Esophagus muscularis mucosa (tissue), 4 donors: ENCODE measurements around the gene ANKRD49. TPM values are rescaled to one million over a fixed set of nuclear protein-coding genes. Genes with fewer than 3 reads are reported as not detected.

Experiments used
- DNase-seq: peaks from one replicate; pipeline ENCODE4 v3.0.0-alpha.2; 2017; ENCODE audit errors: extremely low spot score
- H3K27ac ChIP-seq, 4 donors: fragments of 200-600 bp; sonication (generic); replicated peaks in 1 of 4; 1 replicate in 3 of 4; 2 replicates in 1 of 4; pipeline ENCODE4 v1.5.1; 2016 to 2019; ENCODE audit warnings: mild to moderate bottlenecking in 1 of 4
- H3K27me3 ChIP-seq, 4 donors: fragments of 200-600 bp; sonication (generic); one replicate each; pipeline versions ENCODE4 v1.5.1 to v1.6.0; 2016 to 2019
- H3K36me3 ChIP-seq, 4 donors: fragments of 200-600 bp; sonication (generic); one replicate each; pipeline ENCODE4 v1.5.1; 2016 to 2019
- H3K4me1 ChIP-seq, 4 donors: fragments of 200-600 bp; sonication (generic); one replicate each; pipeline ENCODE4 v1.5.1; 2016 to 2019
- H3K4me3 ChIP-seq, 4 donors: fragments of 200-600 bp; sonication (generic); 1 replicate in 2 of 4; 2 replicates in 2 of 4; pipeline ENCODE4 v1.5.1; 2016 to 2019; ENCODE audit warnings: mild to moderate bottlenecking in 4 of 4, moderate library complexity in 1 of 4
- H3K9me3 ChIP-seq, 4 donors: fragments of 200-600 bp; sonication (generic); 1 replicate in 3 of 4; 2 replicates in 1 of 4; pipeline ENCODE4 v1.5.1; 2016 to 2019
- EP300 ChIP-seq: sonication (generic); formaldehyde crosslinking; IDR thresholded peaks from one replicate; pipeline ENCODE4 v1.6.1; 2017; ENCODE audit warnings: antibody characterized with exemption
- POLR2A ChIP-seq: fragments of 450-650 bp; IDR thresholded peaks from one replicate; pipeline ENCODE4 v1.6.1; 2017; ENCODE audit warnings: antibody characterized with exemption, moderate library complexity, mild to moderate bottlenecking, low read depth
- POLR2AphosphoS5 ChIP-seq, 2 donors: sonication (generic); formaldehyde crosslinking; IDR thresholded peaks; one replicate each; pipeline ENCODE4 v1.6.1; 2017; ENCODE audit warnings: antibody characterized with exemption in 2 of 2
- WGBS: methylation state at CpG from one replicate; pipeline ENCODE4 v1.1.5; 2018; 5-methylcytosine and 5-hydroxymethylcytosine counted together
- intact Hi-C: fragments of 100-400 bp; cut with DNase I; formaldehyde crosslinking; loops from one replicate; pipeline ENCODE4 v1.15.1; 2023
- total RNA-seq, 4 donors: library from RNA; depleted of rRNA; stranded (reverse); fragments of >200 nt; gene quantifications; one replicate each; pipeline versions ENCODE4 v1.1.0 to v1.2.1, GENCODE V29; 2016
- TF ChIP-seq, protein P1 (sequence below), 3 experiments: fragments of 200-600 bp in 2 of 3; fragments of 450-650 bp in 1 of 3; sonication (generic) in 2 of 3; IDR thresholded peaks; one replicate each; pipeline ENCODE4 v1.5.1; 2017 to 2019; ENCODE audit warnings: antibody characterized with exemption in 3 of 3, mild to moderate bottlenecking in 2 of 3, moderate library complexity in 1 of 3

ANKRD49 gene
- total RNA-seq, 4 donors from 2014 or later: 16.2 to 20.8 (median 18.0) TPM

DNA sequence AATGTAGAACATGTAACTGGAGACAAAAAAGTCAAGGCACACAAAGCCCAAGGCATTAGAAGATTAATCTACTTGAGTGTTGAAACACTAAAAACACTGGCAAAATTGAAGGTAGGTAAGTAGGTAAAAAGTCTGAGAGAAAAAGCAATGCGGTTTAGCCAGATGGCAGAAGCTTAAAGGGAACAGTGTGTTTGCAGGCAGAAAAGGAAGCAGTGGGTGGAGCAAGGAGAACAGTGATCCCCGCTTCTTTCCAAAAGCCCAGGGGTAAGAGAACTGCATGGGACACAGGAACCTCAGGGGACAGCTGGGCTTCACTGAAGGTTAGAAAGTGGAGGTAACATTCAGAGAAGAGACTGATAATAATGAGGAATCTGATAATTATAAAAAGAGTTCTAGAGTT lies 16.2 kb upstream of the ANKRD49 start:
- no peak for DNase-seq
- TF ChIP-seq, protein P1, sequence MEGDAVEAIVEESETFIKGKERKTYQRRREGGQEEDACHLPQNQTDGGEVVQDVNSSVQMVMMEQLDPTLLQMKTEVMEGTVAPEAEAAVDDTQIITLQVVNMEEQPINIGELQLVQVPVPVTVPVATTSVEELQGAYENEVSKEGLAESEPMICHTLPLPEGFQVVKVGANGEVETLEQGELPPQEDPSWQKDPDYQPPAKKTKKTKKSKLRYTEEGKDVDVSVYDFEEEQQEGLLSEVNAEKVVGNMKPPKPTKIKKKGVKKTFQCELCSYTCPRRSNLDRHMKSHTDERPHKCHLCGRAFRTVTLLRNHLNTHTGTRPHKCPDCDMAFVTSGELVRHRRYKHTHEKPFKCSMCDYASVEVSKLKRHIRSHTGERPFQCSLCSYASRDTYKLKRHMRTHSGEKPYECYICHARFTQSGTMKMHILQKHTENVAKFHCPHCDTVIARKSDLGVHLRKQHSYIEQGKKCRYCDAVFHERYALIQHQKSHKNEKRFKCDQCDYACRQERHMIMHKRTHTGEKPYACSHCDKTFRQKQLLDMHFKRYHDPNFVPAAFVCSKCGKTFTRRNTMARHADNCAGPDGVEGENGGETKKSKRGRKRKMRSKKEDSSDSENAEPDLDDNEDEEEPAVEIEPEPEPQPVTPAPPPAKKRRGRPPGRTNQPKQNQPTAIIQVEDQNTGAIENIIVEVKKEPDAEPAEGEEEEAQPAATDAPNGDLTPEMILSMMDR (IDR thresholded peaks at IDR 0.05): no peak
- TF ChIP-seq POLR2A: no peak
- no peak for TF ChIP-seq EP300
- no peak for TF ChIP-seq POLR2AphosphoS5 (IDR thresholded peaks at IDR 0.05)
- Histone ChIP-seq H3K4me3 (no peak overlapping the region), H3K9me3 (no peaks in the 10 kb centered on the region), H3K27ac (no peak overlapping the region), H3K27me3 (no peaks in the 10 kb centered on the region), H3K36me3 (peaks cover 0 to 83% (median 44%) of the 10 kb centered on the region in 4 donors), H3K4me1 (peaks cover 0 to 6% (median 3%) of the 10 kb centered on the region in 4 donors)
- intact Hi-C loops: no loop called here
- 81% methylated on average over 2 of the region's 2 CpGs for WGBS

DNA sequence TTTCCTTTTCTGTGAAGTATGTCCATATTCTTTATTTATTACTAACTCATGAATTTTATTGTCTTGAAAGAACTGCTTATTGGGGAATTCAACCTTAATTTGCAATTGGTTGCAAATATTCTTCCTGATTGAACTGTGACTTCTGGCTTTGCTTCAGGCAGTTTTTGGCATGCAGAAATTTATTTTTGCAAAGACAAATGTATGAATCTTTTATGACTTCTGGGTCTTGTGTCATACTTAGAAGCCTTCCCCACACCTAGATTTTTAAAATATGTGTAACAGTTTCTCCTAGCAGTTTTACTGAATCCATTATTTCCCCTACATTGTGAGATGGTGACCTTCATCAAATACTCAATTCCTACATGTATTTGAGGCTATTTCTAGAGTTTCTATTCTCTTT lies 12.4 kb upstream of the ANKRD49 start:
- peaks cover 10 to 89% (median 59%) of the 10 kb centered on the region in 4 donors for H3K36me3 ChIP-seq
- H3K4me3 ChIP-seq: no peak overlapping the region
- H3K27ac ChIP-seq: no peak overlapping the region
- DNase-seq: no peak
- no peaks in the 10 kb centered on the region for H3K9me3 ChIP-seq
- TF ChIP-seq POLR2A: no peak
- TF ChIP-seq EP300: no peak
- no peak for TF ChIP-seq POLR2AphosphoS5 (IDR thresholded peaks at IDR 0.05)
- TF ChIP-seq, protein P1 (IDR thresholded peaks at IDR 0.05): no peak
- H3K27me3 ChIP-seq: no peaks in the 10 kb centered on the region
- no peaks in the 10 kb centered on the region for H3K4me1 ChIP-seq
- intact Hi-C loops: no loop called here

DNA sequence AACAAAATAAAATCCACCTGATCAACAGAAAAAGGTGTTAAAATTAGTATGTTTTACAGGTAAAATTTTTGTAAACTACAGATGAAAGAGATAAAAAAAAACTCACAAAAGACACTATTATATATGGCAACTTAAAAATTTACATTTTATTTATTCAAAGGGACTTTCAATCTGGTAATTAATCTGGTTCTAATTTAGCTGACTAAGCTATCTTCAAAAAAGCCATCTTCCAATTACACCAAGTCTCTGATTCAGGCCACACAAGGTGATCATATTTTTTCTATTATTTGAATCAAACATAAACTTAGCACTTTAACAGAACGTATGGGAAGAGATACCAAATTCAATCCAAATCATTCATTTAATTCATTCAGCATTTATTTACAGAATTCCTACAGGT lies 7.7 kb upstream of the ANKRD49 start:
- intact Hi-C loops: no loop called here
- no peak overlapping the region for H3K27ac ChIP-seq
- H3K4me3 ChIP-seq: no peak overlapping the region
- whole genome bisulfite sequencing: 81% methylated on average over 1 of the region's 1 CpG
- DNase-seq: no peak
- no peaks in the 10 kb centered on the region for H3K27me3 ChIP-seq
- no peaks in the 10 kb centered on the region for H3K9me3 ChIP-seq
- H3K4me1 ChIP-seq: no peaks in the 10 kb centered on the region
- TF ChIP-seq POLR2AphosphoS5 (IDR thresholded peaks at IDR 0.05): no peak
- H3K36me3 ChIP-seq: peaks cover 24 to 96% (median 64%) of the 10 kb centered on the region in 4 donors

DNA sequence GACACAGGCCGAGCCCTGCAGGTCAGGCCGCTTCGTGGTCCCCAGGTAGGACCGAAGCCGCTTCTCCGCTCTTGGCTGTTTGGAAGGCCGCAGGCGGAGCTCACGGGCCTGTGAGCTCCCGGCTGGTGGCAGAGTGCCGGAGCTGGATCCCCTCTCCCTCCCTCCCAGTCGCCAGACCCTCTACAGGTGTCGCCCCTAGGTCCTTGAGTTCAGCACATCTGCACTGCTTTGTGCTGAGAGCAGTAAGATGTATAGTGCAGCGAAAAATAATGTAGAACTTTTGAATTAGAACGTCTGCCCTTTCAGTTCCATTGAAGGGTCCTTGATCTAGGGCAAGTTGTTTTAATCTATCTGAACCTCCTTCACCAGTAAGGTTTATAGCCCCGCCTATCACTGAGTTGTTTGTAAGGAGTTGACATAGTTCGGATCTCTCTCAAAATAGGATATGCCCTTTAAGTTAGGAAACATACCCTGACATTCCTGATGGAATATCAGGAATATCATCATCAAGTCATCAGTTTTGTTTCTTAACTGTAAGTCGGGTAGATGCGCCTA lies 419 bp downstream of the ANKRD49 start:
- H3K36me3 ChIP-seq: peaks cover 19 to 42% (median 33%) of the 10 kb centered on the region in 4 donors
- peak overlapping the region; percentile 79 to 88 (median 84) for H3K27ac ChIP-seq
- no peak for TF ChIP-seq EP300
- TF ChIP-seq, protein P1 (IDR thresholded peaks at IDR 0.05): no peak
- TF ChIP-seq POLR2AphosphoS5 (IDR thresholded peaks at IDR 0.05): no peak
- TF ChIP-seq POLR2A: no peak
- H3K9me3 ChIP-seq: no peaks in the 10 kb centered on the region
- 5% methylated on average over 17 of the region's 19 CpGs for whole genome bisulfite sequencing
- peaks cover 12 to 35% (median 32%) of the 10 kb centered on the region in 4 donors for H3K4me1 ChIP-seq
- intact Hi-C loops: no loop called here
- peak overlapping the region; percentile 70 to 80 (median 74) for H3K4me3 ChIP-seq
- H3K27me3 ChIP-seq: no peaks in the 10 kb centered on the region
- DNase-seq: no peak

DNA sequence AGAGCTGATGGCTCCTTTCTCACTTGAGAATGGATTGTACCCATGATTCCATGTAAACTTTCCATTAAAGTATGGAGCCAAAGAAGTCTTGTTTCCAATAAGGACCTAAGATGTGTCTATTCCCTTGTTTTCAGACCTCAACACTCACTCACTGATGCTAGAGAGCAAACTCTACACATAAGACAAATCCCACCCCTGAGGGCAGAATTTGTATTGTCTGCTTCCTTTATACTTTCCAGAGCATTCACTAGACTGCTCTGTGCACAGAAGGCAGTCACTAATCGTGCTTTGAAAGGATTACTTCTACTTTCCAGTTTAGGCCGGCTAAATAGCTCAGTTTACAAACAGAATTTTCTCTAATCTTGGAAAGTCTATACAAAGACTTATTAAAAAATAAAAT lies 6.4 kb downstream of the ANKRD49 start:
- intact Hi-C loops: loop anchor here (5.0 kb wide), 1 partner anchor 603 kb away; no protein-coding TSS in a partner anchor
- H3K4me3 ChIP-seq: no peak overlapping the region
- no peak for TF ChIP-seq POLR2A
- H3K9me3 ChIP-seq: no peaks in the 10 kb centered on the region
- no peaks in the 10 kb centered on the region for H3K27me3 ChIP-seq
- H3K36me3 ChIP-seq: peaks cover 24 to 63% (median 39%) of the 10 kb centered on the region in 4 donors
- no peak overlapping the region for H3K27ac ChIP-seq
- no peak for DNase-seq
- 84% methylated on average over 2 of the region's 2 CpGs for WGBS
- peaks cover 3 to 8% (median 7%) of the 10 kb centered on the region in 4 donors for H3K4me1 ChIP-seq

DNA sequence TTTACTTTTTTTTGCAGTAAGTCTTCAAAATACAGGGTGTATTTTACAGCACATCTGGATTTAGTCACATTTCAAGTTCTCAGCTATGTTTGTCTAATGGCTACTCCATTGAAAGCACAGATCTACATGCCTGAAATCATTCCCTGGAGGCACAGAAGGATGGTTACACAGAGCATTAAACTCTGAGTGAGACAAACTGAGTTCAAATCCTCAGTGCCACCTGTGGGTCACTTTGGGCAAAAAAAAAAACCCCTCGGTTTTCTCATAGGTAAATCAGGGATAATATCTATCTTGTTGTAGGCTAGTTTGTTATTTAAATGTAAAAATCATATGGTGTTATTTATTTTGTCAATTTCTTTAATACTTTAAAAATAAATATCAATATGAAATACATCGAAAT lies 7.7 kb downstream of the ANKRD49 start:
- 71% methylated on average over 2 of the region's 2 CpGs for WGBS
- no peak overlapping the region for H3K27ac ChIP-seq
- TF ChIP-seq EP300 (no peak), POLR2A (no peak), POLR2AphosphoS5 (IDR thresholded peaks at IDR 0.05) (no peak)
- TF ChIP-seq, protein P1 (IDR thresholded peaks at IDR 0.05): no peak
- no peaks in the 10 kb centered on the region for H3K27me3 ChIP-seq
- no peaks in the 10 kb centered on the region for H3K4me1 ChIP-seq
- no peak for DNase-seq
- no peaks in the 10 kb centered on the region for H3K9me3 ChIP-seq
- no peak overlapping the region for H3K4me3 ChIP-seq
- intact Hi-C loops: loop anchor here (5.0 kb wide), 1 partner anchor 604 kb away; no protein-coding TSS in a partner anchor
- peaks cover 24 to 62% (median 39%) of the 10 kb centered on the region in 4 donors for H3K36me3 ChIP-seq
